Lower leg skin (tissue), 3 donors: ENCODE data around the gene VIL1.

ENCODE experiments used
- POLR2A ChIP-seq, 2 donors: fragments of 450-650 bp; IDR thresholded peaks; one replicate each; pipeline ENCODE4 v1.6.1; 2016 to 2017; ENCODE audit warnings: antibody characterized with exemption in 2 of 2, mild to moderate bottlenecking in 1 of 2, moderate library complexity in 1 of 2
- TF ChIP-seq, protein P1 (sequence below), 3 donors: fragments of 450-650 bp; IDR thresholded peaks; one replicate each; pipeline ENCODE4 v1.5.1; 2016; ENCODE audit warnings: antibody characterized with exemption in 3 of 3, mild to moderate bottlenecking in 3 of 3, moderate library complexity in 2 of 3

DNA sequence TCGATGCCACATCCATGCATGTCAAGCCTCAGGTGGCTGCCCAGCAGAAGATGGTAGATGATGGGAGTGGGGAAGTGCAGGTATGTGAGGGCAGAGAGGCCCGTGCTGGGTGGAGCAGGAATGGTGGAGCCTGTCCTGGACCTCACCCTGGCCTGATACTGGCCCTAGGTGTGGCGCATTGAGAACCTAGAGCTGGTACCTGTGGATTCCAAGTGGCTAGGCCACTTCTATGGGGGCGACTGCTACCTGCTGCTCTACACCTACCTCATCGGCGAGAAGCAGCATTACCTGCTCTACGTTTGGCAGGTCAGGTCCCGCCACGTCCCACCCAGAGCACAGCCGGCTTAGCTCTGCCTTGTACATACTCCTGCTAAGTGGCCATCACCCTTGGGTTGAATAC, 13.0 kb downstream of the VIL1 start:
- TF ChIP-seq, protein P1, sequence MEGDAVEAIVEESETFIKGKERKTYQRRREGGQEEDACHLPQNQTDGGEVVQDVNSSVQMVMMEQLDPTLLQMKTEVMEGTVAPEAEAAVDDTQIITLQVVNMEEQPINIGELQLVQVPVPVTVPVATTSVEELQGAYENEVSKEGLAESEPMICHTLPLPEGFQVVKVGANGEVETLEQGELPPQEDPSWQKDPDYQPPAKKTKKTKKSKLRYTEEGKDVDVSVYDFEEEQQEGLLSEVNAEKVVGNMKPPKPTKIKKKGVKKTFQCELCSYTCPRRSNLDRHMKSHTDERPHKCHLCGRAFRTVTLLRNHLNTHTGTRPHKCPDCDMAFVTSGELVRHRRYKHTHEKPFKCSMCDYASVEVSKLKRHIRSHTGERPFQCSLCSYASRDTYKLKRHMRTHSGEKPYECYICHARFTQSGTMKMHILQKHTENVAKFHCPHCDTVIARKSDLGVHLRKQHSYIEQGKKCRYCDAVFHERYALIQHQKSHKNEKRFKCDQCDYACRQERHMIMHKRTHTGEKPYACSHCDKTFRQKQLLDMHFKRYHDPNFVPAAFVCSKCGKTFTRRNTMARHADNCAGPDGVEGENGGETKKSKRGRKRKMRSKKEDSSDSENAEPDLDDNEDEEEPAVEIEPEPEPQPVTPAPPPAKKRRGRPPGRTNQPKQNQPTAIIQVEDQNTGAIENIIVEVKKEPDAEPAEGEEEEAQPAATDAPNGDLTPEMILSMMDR (IDR thresholded peaks at IDR 0.05): no peak
- no peak for TF ChIP-seq POLR2A (IDR thresholded peaks at IDR 0.05)
